ENCODE results near the gene ATP1B3.

Gene ATP1B3

DNA sequence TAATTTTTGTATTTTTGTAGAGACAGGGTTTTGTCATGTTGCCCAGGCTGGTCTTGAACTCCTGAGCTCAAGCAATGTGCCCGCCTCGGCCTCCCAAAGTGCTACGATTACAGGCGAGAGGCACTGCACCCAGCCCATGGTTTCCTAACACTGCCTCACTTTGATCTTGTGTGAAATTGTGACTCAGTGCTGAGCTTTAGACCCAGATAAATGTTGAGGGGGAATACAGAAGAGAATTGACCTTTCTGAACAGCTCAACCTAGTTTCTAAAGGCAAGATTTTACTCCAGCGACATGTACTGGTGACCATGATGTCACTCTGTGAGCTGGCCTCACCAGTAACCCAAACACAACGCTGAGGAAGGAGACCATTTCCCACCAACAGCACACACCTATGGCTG lies 73.5 kb downstream of the ATP1B3 start:
- Histone ChIP-seq H3K4me1 (ENCODE audit: control insufficient read depth in 1 of 2, insufficient read depth in 1 of 2, low read depth in 1 of 2, low read length in 1 of 2) (no peaks in the 10 kb centered on the region), H3K4me3 (ENCODE audit: low read depth in 1 of 2, low read length in 1 of 2) (no peak overlapping the region), H3K36me3 (peaks cover 64% of the 10 kb centered on the region), H3K9me3 (no peaks in the 10 kb centered on the region), H3K27me3 (no peaks in the 10 kb centered on the region), H3K27ac (no peak overlapping the region)
- TF ChIP-seq, protein P1, sequence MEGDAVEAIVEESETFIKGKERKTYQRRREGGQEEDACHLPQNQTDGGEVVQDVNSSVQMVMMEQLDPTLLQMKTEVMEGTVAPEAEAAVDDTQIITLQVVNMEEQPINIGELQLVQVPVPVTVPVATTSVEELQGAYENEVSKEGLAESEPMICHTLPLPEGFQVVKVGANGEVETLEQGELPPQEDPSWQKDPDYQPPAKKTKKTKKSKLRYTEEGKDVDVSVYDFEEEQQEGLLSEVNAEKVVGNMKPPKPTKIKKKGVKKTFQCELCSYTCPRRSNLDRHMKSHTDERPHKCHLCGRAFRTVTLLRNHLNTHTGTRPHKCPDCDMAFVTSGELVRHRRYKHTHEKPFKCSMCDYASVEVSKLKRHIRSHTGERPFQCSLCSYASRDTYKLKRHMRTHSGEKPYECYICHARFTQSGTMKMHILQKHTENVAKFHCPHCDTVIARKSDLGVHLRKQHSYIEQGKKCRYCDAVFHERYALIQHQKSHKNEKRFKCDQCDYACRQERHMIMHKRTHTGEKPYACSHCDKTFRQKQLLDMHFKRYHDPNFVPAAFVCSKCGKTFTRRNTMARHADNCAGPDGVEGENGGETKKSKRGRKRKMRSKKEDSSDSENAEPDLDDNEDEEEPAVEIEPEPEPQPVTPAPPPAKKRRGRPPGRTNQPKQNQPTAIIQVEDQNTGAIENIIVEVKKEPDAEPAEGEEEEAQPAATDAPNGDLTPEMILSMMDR (IDR thresholded peaks at IDR 0.05) = no peak

DNA sequence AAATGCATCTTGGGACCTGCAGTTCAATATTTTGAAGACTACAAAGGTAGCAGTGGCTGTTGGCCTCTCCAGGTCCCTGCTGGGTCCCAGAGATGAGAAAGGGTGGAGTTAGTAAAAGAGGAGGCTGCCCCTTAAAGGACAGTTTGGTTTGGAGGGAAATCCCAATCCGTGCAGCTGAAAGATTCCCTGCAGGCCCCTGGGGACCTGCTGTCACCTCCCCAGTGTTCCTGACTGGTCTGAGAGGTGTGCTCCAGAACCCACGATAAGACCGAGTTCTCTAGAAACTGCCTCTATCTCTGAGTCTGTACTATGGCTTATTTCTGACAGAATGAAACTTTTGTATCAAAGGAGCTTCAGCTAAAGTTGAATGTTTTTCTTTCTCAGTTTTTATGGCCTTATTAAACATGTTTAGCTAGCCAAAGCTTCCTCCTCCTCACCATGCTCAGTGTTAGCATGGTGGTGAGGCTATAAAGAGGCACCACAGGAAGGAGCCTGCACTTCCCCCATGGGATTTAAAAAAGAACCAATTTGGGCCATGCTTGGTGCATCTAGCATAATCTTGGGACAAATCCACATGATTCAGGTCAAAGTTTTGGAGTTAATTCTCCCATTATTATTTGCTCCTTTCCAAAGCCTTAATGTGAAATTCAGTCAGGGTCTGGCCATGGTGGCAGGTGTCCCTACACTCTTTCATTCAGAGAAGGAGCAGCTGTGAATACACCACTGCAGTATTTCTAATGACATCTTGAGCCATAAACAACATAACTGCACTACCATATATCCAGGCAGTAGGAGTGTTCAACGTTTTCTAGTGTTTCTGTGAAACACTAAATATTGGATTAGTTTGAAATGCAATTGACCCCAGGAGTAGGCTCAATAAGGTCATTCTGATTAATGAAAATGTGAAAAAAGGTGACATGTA lies 74.4 kb downstream of the ATP1B3 start:
- no peaks in the 10 kb centered on the region for H3K27me3 ChIP-seq
- H3K27ac ChIP-seq = no peak overlapping the region
- no peak overlapping the region for H3K4me3 ChIP-seq (ENCODE audit: low read depth in 1 of 2, low read length in 1 of 2)
- no peaks in the 10 kb centered on the region for H3K4me1 ChIP-seq (ENCODE audit: control insufficient read depth in 1 of 2, insufficient read depth in 1 of 2, low read depth in 1 of 2, low read length in 1 of 2)
- H3K9me3 ChIP-seq = no peaks in the 10 kb centered on the region
- H3K36me3 ChIP-seq = peaks cover 59% of the 10 kb centered on the region
- TF ChIP-seq, protein P1 (IDR thresholded peaks at IDR 0.05) = no peak

DNA sequence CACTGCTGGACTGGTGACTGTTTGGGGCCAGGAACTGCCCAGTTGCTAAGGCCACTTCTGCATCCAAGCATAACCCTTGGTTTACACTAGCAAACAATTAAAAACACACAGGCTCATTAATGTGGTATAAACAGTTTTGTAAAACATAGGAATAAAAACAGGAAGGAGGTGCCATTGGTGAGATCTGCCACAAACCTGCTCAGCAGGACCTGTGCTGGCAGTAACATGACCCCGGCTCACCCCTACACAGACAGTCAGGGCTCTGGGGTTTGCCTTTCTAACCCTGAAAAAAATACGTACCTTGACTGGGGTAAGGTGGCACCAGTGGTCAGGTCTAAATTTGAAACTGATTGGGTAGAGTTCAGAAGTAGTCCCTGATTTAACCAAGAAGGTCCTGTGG lies 76.2 kb downstream of the ATP1B3 start:
- Histone ChIP-seq H3K27me3 (no peaks in the 10 kb centered on the region), H3K9me3 (no peaks in the 10 kb centered on the region), H3K4me1 (ENCODE audit: control insufficient read depth in 1 of 2, insufficient read depth in 1 of 2, low read depth in 1 of 2, low read length in 1 of 2) (no peaks in the 10 kb centered on the region), H3K4me3 (ENCODE audit: low read depth in 1 of 2, low read length in 1 of 2) (no peak overlapping the region), H3K36me3 (peaks cover 63% of the 10 kb centered on the region), H3K27ac (no peak overlapping the region)
- TF ChIP-seq, protein P1 (IDR thresholded peaks at IDR 0.05) = no peak

DNA sequence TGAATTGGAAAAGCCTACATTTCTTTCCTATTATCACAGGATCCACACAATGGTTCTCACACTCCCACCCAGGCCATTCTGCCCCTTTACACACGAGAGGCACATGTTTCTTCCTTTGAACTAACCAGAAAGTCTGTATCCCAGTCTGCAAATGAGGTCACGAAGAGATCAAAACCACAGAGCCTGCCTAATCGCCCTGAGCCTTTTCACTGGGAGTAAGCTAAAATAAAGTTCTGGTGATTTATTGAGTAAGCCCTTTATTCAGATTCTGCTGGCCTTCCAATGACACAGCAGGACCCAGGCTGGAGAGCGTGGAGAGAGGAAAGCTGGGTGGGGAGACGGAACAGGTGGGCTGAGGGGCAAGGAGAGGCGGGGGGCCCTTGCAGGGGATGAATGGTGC lies 78.7 kb downstream of the ATP1B3 start:
- H3K27me3 ChIP-seq = no peaks in the 10 kb centered on the region
- no peaks in the 10 kb centered on the region for H3K4me1 ChIP-seq (ENCODE audit: control insufficient read depth in 1 of 2, insufficient read depth in 1 of 2, low read depth in 1 of 2, low read length in 1 of 2)
- no peak overlapping the region for H3K4me3 ChIP-seq (ENCODE audit: low read depth in 1 of 2, low read length in 1 of 2)
- TF ChIP-seq, protein P1 (IDR thresholded peaks at IDR 0.05) = no peak
- peaks cover 79% of the 10 kb centered on the region for H3K36me3 ChIP-seq
- no peak overlapping the region for H3K27ac ChIP-seq
- no peaks in the 10 kb centered on the region for H3K9me3 ChIP-seq

DNA sequence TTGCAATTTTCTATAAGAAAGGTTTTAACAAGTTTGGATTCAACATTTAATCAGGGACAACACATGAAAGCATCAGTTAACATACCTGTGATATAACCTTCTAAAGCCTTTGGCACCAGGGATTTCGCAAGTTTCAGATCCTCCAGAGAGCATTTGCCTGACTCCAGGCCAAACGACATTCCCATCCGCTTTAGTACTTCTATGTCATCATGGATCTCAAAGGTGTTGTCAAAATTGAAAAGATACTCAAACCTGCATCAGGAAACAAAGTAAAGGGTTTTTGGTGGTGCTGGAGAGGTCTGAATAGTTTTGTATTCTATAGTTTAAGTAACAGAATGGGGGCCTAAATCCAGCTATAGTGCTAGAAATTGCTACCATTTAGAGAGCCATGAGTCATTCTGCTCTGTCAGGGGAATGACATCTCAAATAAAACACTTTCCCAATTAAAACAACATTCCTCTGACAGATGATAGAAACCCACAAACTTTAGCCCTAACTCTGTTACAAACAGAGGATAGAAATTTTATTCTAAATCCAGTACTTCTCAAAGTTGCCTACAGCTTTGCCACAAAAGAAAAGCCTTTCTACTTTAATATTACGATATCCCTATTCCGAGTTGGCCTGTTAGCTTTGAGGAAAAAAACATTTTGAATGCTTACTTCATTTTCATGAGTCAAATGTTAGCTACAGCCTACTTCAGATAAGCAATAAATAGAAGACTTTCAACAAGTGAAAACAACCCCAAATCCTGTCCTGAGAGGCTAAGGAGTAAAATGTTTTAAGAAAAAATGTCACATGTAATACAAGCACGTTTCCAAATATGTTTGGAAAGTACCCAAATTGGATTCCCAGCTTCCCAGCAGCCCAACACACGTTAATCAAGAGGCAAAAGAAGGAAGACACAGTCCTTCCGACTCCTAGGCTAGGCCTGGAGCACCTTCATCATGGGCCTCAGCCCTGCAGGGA lies 83.4 kb downstream of the ATP1B3 start:
- Histone ChIP-seq H3K4me1 (ENCODE audit: control insufficient read depth in 1 of 2, insufficient read depth in 1 of 2, low read depth in 1 of 2, low read length in 1 of 2) (no peaks in the 10 kb centered on the region), H3K4me3 (ENCODE audit: low read depth in 1 of 2, low read length in 1 of 2) (no peak overlapping the region), H3K36me3 (peaks cover 77% of the 10 kb centered on the region), H3K27ac (no peak overlapping the region), H3K27me3 (no peaks in the 10 kb centered on the region), H3K9me3 (no peaks in the 10 kb centered on the region)
- TF ChIP-seq, protein P1 (IDR thresholded peaks at IDR 0.05) = no peak

Measured in neutrophil (primary cell).